NCI-H187 (cell line): Measurements from ENCODE around the gene EDEM2.
"Not testable (repeated sequence)": the region's sequence is repeated elsewhere in the genome, so short reads cannot be mapped to it uniquely, and the experiment has no call there.

Experiments
- DNase-seq, 2 experiments: peaks; one replicate each; lab custom pipeline; 2025; lab: John Stamatoyannopoulos, UW

Gene EDEM2

GRCh38 chr20:35125753-35126152 lies 21.4 kb downstream of the EDEM2 start:
- no peak for DNase-seq

GRCh38 chr20:35122756-35123405 lies 24.3 kb downstream of the EDEM2 start:
- no peak for DNase-seq

- no peak for DNase-seq
Observed at GRCh38 chr20:35121186-35121585, 25.9 kb downstream of the EDEM2 start.

- DNase-seq = no peak
Observed at GRCh38 chr20:35120012-35120701, 27.0 kb downstream of the EDEM2 start.

- no peak for DNase-seq
Observed at GRCh38 chr20:35117629-35118028, 29.5 kb downstream of the EDEM2 start.

GRCh38 chr20:35117196-35117595 lies 29.9 kb downstream of the EDEM2 start:
- DNase-seq = no peak

DNA sequence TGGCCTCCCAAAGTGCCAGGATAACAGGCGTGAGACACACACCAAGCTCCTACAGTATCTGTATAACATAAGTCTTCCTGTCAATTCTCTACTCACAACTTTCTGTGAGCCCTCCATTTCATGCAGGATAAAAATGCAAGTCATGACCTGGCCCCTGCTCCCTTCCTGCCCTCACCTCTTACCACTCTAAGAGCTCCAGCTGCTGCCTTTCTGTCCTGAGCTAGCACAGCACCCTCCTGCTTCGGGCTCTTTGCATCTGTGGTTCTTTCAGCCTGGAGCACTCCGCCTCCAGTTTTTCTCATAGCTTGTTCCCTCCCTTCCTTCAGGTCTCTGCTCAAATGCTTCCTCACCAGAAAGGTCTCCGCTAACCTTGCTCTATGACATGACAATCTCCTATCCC lies 30.9 kb downstream of the EDEM2 start:
- no peak for DNase-seq

DNA sequence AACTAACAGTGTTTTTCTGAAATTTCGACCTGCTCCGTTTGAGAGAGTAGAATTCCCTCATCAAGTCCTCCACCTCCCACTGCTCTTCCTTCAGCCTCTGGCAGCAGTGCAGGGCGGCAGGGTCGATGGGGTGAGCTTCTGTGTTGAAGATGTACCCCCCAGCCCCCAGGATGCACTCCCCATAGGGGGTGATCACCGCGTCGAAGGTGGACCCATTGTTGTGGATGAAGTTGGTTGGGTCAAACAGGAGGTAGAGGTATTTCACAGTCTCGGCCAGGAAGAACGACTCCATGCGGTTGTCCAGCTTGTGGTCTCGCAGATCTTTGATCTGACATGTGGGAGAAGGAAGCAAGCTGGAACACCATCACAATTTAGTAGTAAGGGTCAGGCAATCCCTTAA lies 31.5 kb downstream of the EDEM2 start:
- DNase-seq = no peak

DNA sequence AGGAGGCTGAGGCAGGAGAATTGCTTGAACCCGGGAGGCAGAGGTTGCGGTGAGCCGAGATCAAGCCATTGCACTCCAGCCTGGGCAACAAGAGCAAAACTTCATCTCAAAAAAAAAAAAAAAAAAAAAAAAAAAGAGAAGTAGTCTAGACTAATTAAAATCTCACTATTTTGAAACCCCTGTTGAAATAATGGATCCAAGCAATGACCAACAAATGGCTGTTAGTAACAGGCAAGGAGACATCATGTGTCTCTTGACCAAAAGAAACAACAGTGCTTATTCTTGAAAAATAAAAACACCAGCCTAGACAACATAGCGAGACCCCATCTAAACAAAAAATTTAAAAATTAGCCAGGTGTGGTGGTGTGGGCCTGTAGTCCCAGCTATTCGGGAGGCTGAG lies 34.9 kb downstream of the EDEM2 start:
- DNase-seq = not testable (repeated sequence)

- DNase-seq = no peak
Observed at GRCh38 chr20:35111141-35111888, 35.8 kb downstream of the EDEM2 start.

- DNase-seq = no peak
Observed at GRCh38 chr20:35108921-35109320, 38.2 kb downstream of the EDEM2 start.

GRCh38 chr20:35106827-35107380 lies 40.2 kb downstream of the EDEM2 start:
- no peak for DNase-seq

- no peak for DNase-seq
Observed at GRCh38 chr20:35104685-35105295, 42.3 kb downstream of the EDEM2 start.

DNA sequence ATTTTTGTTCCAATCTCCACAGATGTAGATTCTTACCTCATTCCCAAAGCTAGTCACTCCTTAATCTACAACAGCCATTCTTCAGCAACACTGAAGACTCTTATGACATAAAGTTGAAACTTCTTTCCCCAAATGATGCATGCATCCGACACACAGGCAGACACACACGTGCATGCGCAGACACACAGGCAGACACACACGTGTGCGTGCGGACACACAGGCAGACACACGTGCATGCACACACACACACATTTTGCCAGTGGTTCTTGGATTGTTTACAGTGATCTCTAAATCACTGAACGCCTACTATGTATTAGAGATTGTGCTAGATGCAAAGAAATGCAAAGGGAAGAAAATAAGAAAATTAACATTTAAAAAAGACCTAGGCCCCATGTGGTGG lies 45.5 kb downstream of the EDEM2 start:
- no peak for DNase-seq

GRCh38 chr20:35093267-35093884 lies 53.8 kb downstream of the EDEM2 start:
- no peak for DNase-seq

DNA sequence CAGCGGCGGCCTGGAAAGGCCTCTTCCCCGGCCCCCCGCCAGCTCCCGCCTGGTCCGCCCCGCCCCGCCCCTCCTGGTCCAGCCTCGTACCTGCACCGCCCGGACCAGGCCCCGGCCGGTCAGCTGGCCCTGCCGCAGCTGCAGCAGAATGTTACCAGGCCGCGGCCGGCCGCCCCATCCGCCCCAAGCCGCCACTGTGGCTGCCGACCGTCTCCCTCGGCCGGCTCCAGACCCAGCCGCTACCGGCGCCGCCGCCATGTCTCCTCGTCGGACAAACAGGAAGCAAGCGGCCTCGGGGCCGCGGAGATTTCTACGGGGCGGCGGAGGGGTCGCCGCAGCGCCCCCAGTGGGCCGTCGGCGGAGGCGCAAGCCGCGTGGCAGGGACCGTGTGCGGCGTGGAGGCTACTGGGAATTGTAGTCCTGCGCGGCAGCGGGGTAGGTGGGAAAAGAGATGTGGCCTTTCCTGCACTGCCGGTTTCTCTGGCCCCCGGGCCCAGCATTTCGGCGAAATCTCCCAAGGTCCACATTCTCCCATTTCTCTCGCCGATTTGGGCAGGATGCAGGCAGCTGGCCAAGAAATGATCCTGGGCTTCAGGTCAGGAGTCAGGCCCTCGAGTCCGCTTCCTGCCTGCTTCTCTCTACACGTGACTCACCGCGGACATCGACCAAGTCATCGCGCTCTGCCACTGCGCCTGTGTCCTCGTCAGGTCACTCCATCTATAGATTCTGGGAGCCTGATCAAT lies 54.4 kb downstream of the EDEM2 start, which contains the start of gene TRPC4AP:
Gene TRPC4AP (minus strand): TSS at position 284 of the 743 bp plus-strand sequence. CDS start 26 bp downstream, at position 258.
- DNase-seq = peak; percentile 58 to 74

- no peak for DNase-seq
Observed at GRCh38 chr20:35091816-35092523, 55.2 kb downstream of the EDEM2 start.

DNA sequence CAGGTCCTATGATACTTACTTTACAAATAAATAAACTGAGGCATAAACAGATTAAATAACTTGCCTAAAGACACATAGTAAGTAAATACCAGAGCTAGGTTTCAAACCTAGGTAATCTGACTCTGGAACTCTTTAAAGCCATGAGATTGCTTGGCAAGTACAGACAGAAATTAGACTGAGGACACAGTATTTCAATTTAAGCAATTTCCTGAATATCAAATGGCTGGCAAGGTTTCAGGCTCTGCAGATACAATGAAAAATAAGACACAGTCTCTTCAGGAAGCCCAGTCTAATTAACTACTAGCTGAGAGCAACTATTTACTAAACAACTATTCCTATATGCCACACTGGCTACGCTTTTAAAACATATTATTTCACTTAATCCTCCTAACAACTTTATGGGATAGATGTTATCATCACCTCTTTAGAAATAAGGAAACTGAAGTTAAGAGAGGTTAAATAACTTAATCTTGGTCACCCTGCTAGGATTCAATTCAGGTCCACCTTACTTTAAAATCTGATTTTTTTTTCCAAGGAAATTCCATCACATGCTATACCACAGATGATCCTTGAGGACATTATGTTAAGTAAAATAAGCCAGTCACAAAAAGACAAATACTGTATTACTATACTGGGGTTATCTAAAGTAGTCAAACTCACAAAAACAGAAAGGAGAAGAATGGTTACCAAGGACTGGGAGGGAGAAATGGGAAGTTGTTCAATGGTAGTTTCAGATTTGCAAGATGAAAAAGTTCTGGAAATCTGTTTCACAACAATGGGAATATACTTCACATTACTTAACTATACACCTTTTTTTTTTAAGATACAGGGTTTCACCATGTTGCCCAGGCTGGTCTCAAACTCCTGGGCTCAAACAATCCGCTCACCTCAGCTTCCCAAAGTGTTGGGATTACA lies 58.6 kb downstream of the EDEM2 start:
- DNase-seq = no peak

DNA sequence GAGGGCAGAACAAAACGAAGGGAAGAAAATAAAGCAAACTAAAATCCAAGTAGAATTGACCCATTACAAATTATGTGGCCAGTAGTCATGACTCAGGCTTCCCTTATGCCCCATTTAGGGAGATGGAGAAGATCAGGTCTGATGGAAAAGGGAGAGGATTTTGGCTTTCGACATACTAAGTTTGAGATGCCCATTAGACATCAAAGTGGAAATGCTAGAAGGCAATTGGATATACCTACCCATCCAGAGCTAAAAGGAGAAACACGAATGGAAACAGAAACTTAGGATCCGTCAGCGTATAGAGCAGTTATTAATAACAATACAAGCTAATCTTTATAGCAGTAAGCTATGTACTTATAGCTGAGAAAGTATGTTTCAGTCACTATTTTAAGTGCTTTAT lies 59.3 kb downstream of the EDEM2 start:
- no peak for DNase-seq
